Astrocyte of the cerebellum (primary cell): ENCODE measurements around the gene CRB3.

Experiments
- DNase-seq: peaks from one replicate; pipeline ENCODE4 v3.0.0-alpha.2; 2011; ENCODE audit warnings: low read depth
- H3K4me3 ChIP-seq: 2 replicates; pipeline ENCODE4 v1.5.1; 2011; ENCODE audit warnings: mild to moderate bottlenecking, low read depth, low read length, moderate library complexity
- CTCF ChIP-seq: IDR thresholded peaks from 2 replicates; pipeline ENCODE4 v1.5.1; 2012; ENCODE audit warnings: low read length, low read depth, moderate library complexity, mild to moderate bottlenecking; ENCODE audit errors: missing control alignments
- in situ Hi-C: cut with HindIII; loops from 2 replicates; pipeline ENCODE4 v1.10.0; 2017; ENCODE audit warnings: low sequenced_read_pairs

The CRB3 gene

DNA sequence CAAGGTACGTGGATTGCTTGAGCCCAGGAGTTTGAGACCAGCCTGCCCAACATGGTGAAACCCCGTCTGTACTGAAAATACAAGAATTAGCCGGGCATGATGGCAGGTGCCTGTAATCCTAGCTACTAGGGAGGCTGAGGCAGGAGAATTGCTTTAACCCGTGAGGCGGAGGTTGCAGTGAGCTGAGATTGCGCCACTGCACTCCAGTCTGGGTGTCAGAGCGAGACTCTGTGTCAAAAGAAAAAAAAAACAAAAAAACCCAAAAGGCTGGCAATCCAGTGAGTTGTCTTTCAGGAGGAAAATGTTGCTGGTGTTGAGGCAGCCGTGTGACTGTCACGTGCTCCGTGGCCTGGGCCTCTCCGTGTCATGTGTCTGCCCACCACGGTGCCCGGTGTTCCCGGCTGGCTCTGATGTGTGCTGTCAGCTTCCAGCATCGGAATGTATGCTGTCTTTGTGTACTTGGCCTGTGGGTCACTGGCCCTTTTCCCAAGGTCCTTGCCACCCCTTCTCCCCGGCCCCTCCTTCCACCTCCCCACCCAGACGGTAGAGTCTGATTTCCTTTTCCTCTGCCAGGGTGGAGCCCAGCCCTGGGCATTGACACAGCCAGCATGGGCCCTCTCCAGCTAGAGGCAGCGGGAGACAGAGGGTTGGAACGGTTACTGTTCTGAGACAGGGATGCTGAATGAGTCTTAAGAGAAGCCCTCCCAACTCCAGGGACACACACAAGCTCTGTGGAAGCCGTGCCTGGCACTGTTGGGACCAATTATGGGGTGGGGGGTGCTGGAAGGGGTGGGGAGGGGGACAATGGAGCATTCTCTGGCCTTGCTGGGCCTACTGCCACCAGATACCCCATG lies 45.3 kb downstream of the CRB3 start:
- DNase-seq = no peak
- no peak for TF ChIP-seq CTCF
- in situ Hi-C loops = no loop called here
- no peak overlapping the region for H3K4me3 ChIP-seq

DNA sequence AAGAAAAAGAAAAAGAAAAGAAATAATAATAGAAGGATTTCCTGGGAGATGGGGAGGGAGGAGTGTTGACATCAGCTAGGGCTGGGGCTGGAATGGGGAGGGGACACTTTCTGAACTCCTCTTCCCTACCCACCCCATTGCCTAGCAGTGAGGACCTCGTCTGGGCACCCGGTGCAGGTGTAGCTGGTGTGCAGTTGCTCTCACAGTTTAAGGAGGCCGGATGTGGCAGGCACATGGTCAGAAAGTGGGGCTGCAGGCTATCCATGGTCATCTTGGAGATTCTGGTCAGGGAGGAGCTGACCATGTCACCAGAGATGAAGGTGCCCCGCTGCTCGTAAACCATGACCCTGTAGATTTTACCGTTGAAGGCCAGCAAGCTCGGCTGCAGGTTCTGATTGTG lies 46.5 kb downstream of the CRB3 start:
- in situ Hi-C loops = no loop called here
- no peak overlapping the region for H3K4me3 ChIP-seq
- no peak for TF ChIP-seq CTCF
- no peak for DNase-seq

DNA sequence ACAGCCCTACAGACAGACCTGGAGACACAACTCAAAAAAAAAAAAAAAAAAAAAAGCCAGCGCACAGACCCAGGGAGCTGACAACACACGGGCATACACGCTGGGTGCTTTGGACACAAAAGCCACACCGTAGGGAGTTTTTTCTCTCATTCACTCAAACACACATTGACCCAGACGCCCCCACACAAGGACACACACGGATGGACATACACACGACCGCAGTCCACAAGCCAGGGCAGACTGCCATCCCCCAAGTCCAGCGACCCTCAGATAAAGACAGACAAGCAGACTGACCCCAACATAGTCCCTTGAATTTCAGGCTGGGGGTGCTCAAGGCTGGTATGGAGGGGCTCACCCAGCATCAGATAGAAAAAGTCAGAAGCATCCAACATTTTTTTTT lies 50.0 kb downstream of the CRB3 start:
- TF ChIP-seq CTCF = no peak
- in situ Hi-C loops = no loop called here
- DNase-seq = no peak
- no peak overlapping the region for H3K4me3 ChIP-seq

- no peak for TF ChIP-seq CTCF
- in situ Hi-C loops = no loop called here
- H3K4me3 ChIP-seq = no peak overlapping the region
- DNase-seq = no peak
Observed at GRCh38 chr19:6514926-6515544, 51.0 kb downstream of the CRB3 start.

DNA sequence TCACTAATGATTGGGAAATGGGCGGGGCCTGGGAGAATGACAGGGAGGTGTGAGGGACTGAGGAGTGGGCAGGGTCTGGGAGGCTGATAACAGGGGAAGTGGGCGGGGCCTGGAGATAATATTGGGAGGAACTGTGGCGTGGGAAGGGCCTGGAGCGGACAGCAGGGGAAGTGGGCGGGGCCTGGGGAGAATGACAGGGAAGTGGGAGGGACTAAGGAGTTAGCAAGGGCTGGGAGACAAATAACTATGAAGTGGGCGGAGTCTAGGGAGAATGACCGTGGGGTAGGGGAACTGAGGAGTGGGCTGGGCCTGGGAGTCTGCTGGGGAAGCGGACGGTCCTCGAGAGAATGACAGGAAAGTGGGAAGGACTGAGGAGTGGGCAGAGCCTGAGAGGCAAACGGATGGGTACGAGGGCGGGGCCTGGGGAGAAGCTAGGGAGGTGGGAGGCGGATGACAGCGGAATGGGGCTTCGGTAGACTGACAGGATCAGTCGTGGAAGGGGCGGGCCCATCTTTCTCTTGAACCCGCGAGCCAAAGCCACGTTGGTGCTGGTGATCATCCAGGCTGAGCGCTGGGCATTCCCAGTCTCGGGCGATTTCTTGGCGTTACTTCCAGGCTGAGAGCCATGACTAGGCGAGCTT lies 52.1 kb downstream of the CRB3 start:
- TF ChIP-seq CTCF = no peak
- in situ Hi-C loops = no loop called here
- H3K4me3 ChIP-seq = peak overlapping the region; percentile 62

More for the DNA sequence above, 52.1 kb downstream of the CRB3 start:
- DNase-seq = peak; percentile 72
